HG03025 (cell line): ENCODE data around the gene ARHGEF39.
"Not testable (repeated sequence)": the region's sequence is repeated elsewhere in the genome, so short reads cannot be mapped to it uniquely, and the experiment has no call there.

Source experiments
- ATAC-seq: cut with Tn5 transposase; IDR thresholded peaks from one replicate; pipeline ENCODE4 v1.9.1; 2021; ENCODE audit warnings: mild to moderate bottlenecking, moderate library complexity; ENCODE audit not compliant: unreplicated experiment, low FRiP score

Gene ARHGEF39

DNA sequence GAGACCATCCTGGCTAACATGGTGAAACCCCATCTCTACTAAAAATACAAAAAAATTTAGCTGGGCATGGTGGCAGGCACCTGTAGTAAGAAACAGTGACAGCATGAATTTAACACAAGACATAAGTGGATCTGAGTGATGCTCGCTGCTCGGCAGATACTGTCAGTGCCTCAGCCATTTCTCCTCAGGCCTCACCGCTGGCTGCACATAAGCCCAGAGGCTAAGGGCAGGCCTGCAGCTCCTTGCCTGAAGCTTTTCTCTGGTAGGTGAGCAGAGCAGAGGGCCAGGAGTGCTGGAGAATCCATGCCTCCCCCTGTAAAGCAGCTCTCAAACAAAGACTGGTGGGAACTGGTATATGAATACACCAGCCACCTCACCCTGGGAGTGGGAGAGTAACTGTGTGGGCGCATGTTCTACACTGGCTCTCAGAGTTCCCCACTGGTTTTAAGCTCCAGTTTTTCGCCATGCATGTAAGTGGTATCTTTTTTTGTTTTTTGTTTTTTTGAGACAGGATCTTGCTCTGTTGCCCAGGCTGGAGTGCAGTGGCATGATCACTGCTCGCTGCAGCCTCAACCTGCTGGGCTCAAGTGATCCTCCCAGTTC, 36.5 kb downstream of the ARHGEF39 start:
- no peak for ATAC-seq

DNA sequence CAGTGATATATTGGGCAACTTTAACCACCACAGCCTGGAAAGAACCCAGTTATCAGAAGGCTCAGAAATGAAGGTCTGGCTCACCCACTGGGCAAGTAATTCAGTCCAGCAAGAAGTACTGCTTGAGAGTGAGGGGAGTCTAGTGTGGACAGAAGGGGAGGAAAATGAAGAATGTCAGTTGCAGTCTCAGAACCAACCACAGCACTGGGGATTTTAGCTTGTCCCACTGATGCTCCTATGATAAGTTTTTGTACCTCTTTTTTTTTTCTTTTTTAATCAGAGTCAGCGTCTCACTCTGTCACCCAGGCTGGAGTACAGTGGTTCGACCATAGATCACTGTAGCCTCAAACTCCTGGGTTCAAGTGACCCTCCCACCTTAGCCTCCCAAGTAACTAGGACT, 37.4 kb downstream of the ARHGEF39 start:
- no peak for ATAC-seq

DNA sequence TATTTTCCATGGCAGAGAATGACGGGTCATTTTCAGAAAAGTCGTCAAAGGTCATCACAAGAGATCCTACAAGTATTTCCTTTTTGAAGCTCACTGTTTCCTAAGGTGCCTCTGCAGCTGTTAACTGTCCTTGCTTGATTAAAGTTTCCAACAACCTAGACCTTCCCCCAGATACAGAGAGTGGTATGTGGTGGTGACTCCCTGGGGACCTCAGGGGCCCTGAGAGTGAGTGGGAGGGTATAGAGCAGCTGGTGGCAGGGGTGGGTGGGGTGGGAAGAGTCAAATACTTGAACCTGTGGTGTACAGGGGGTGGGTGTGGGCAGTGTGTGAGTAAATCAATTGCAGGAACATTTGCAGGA, 45.2 kb downstream of the ARHGEF39 start:
- ATAC-seq: peak; percentile 38

DNA sequence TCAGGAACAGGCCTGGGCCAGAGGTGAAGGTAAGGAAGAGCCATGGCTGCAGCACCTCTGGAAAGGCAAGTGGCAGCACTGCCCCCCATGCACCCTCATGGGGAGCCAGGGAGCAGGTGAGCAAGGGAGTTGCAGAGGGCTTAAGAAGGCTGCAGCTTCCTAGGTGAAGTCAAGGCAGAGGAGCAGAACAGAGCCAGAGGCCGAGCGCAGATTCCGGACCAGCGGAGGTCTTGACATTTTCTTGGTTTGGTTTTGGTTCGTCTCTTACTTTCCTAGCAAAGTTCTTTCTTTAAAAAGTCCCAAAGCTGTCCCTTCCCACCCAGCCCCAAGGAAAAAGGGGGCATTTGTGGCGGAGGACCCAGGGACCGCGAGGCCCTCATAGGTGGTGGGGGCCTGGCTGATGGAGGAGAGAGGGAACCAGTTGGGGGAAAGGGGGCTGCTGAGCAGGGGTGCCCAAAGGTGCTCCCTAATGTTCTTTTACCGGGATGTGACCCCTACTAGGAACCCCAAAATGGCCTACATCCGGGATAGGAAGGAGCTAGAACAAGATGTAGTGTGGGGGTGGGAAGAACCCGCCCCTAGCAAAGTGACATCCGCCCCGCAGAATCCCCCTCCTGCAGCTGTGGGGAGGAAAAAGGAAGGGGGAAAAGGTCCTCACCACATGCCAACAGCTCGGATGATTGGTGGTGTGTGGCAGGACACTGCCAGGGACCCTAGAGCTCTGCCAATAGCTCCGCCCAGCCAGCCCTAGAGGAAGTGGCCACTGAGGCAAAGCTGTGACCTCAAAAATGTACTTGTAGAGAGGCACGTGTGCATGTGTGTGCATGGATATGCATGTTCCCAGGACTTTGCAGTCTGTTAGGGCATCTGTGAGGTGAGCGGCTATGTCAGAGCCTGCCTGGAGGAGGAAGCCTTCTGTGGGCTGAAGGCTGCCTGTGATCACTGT, 45.9 kb downstream of the ARHGEF39 start:
- ATAC-seq: peak; percentile 20

DNA sequence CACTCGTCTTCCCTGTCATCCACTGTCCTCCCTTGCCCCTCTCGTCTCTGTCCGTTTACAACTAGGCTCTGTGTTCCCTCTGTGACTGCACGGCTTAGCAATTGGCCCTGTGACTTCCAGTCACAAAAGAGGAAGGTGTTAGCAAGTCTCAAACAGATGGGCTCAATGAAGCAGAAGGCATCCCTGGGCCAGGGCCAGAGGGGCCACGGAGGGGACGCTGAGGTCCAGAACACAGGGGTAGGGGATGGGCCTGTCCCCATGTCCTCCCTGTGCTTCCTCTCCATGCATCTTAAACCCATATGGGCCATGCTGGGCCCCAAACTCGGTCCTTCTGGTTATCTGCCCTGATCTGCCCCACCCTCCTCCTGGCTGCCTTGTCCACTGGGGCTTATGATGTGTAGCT, 46.7 kb downstream of the ARHGEF39 start, which contains the start of gene CD72:
Gene CD72 (minus strand): TSS at position 89 of the 403 bp plus-strand sequence. CDS start 110 bp downstream, outside the sequence.
- no peak for ATAC-seq

DNA sequence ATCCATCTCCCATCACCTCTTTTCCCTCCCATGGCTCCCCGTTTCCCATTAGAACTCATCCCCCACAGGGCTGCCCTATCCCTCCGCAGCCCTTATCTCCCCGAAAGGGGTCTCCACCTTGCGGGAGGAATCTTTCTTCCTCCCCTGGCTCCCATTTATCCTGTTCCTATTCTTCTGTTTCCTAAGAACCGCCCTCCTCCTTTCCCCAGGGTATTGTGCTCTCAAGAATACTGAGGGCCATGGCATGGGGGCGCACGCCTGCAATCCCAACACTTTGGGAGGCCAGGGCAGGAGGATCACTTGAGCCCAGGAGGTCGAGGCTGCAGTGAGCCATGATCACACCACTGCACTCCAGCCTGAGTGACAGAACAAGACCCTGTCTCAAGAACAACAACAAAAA, 47.4 kb downstream of the ARHGEF39 start:
- no peak for ATAC-seq

DNA sequence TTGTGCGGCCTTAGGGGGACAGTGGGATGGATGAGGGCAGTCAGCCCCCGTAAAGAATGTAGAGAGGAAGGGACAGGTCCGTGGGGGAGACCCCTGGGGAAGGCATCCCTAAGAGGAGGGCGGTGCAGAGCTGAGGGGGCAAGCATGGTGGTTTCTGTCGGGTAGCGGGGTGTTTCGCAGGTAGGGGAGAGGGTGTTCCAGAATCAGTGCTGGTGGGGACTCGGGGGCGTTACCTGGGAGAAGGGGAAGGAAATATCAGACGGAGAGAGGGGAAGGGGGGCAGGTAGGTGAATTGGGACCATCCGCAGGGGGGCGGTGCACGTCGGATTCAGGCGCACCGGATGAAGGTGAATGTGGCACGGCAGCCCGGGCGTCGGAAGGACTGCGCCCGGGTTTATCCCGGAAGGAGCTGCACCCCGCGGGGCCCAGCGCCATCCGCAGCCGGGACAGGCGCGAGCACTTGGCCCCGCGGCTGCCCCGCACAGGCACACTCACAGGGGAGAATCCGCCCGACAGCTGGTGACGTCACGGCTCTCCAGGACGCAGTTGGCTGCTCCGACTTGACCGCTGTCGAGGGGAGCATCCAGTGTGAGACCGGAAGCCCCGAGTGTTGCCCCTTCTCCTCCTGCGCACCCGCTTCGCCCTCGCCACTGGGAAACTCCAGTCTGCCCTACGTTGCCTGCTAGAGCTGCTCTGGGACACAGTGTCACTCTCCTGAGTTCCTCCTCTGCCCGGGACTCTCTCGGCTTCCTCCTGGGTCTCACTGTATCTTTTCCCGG, 48.1 kb downstream of the ARHGEF39 start:
- no peak for ATAC-seq

DNA sequence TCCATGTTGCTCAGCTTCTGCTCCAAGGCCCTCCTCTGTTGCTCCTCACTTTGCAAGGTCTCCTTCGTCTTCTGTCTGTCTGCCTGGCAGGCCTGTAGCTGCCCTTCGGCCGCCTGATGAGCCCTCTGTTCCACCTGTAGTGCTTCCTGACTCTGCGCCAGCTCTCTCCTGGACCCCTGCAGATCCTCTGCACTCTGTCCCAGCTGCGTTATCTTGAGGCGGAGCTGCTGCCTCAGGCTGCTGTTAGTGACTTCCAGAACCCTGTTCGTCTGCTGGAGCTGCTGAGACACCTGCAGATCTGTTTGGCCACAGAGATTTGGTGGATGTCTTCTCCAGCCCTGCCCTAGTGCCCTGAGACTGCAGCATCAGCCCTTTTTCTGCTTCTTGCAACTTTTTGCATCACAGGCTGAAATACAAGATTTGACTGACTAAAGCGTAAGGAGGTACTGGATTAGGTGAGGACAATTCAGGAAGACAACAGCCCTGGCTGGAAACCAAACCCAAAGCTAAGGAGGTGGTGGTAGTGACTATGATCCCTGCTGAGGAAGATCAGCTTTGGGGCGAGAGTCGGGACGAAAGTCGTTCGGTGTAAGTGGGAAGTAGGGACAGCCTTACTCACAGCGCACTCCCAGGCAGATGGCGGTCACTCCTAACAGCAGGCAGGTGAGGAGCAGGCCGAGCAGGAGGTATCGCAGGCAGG, 48.9 kb downstream of the ARHGEF39 start:
- ATAC-seq: no peak

DNA sequence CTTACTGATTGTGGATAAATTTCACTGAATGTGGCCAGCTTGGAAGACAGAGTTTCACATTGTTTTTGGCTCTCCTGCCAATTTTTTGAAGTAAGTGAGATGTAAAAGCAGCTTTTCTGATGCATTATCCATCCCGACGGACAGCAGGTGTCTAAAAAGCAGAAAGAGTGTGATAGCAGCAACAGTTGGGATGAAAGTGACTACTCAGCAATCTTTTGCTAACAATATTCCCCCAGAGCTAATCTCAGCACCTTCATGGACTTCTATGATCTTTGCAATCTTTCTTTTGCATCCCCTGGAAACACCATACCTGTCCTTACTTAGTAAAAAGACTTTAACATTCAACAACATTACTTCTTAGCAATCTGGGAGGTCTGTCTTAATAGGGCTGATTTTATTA, 52.2 kb downstream of the ARHGEF39 start:
- no peak for ATAC-seq

DNA sequence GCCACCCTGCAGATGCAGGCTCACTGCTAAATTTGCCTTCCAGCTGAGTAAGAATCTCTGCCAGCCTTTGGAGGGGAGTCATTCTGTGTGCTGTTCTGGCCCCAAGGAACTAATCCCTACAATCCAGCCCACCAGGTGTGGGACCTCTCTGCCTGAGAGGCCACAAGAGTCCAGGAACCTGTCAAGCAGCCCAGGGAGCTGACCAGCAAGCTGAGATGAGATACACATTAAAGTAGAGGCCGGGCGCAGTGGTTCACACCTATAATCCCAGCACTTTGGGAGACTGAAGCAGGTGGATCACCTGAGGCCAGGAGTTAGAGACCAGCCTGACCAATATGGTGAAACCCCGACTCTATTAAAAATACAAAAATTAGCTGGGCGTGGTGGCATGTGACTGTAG, 52.9 kb downstream of the ARHGEF39 start:
- ATAC-seq: not testable (repeated sequence)

DNA sequence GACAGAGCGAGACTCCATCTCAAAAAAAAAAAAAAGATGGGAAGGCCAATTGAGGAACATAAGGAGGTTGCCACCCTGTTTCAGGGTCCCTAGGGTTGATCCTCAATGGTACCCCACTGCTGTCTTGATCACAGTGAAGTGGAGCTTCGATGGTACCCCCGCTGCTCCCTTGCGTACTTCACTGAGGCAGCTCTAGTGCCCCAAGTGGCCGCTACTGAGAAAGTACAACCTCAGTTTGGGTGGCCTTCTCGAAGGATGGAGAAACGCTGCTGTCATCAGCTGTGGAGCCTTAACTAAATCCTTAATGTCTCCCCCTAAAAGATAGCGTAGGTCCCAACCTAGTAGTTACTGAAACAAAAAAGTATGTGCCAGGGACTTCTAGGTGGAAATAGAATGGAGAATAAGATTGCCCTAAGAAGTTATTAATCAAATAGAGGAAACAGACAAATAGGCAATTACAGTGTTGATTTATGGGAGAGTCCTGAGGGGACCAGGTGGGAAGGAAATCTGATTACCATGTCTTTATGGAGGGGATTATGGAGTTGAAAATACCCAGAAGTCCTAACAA, 53.7 kb downstream of the ARHGEF39 start:
- ATAC-seq: no peak

DNA sequence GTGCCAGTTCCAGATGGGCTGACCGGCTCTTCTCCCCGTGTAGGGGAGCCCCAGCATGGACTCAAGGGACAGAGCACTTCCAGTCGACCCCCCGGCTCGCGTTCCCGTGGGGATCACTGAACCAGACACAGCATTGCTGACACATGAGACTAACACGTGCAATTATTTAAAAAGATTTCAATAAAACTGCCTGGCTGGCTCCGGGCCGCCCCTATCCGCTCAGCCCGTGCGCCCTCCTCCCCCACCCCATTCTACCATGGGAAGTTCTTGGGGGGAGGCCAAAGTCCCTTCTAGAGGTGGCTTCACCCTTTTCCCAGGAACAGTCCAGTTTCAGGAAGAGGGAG, 55.2 kb downstream of the ARHGEF39 start:
- ATAC-seq: no peak
